Suprapubic skin (tissue), 4 donors: Measurements from ENCODE around the gene PGA3. TPM values are rescaled to one million over a fixed set of nuclear protein-coding genes. Genes with fewer than 3 reads are reported as not detected.
A peak's percentile ranks its signal among the peaks of the same experiment; 100 is the strongest.

Source experiments
- DNase-seq, 2 donors: peaks; one replicate each; pipeline ENCODE4 v3.0.0-alpha.2; 2019; ENCODE audit warnings: low spot score in 2 of 2
- H3K27ac ChIP-seq: fragments of 200-600 bp; sonication (generic); one replicate; pipeline ENCODE4 v1.5.1; 2019
- H3K27me3 ChIP-seq: fragments of 200-600 bp; sonication (generic); one replicate; pipeline ENCODE4 v1.5.1; 2019
- H3K36me3 ChIP-seq: fragments of 200-600 bp; sonication (generic); one replicate; pipeline ENCODE4 v1.5.1; 2019
- H3K4me1 ChIP-seq: fragments of 200-600 bp; sonication (generic); one replicate; pipeline ENCODE4 v1.5.1; 2019
- H3K4me3 ChIP-seq: fragments of 200-600 bp; sonication (generic); one replicate; pipeline ENCODE4 v1.5.1; 2019; ENCODE audit warnings: mild to moderate bottlenecking
- H3K9me3 ChIP-seq: fragments of 200-600 bp; sonication (generic); one replicate; pipeline ENCODE4 v1.5.1; 2019
- EP300 ChIP-seq: sonication (generic); formaldehyde crosslinking; IDR thresholded peaks from one replicate; pipeline ENCODE4 v1.6.1; 2017; ENCODE audit warnings: antibody characterized with exemption
- POLR2A ChIP-seq, 2 donors: fragments of 450-650 bp; IDR thresholded peaks; one replicate each; pipeline ENCODE4 v1.6.1; 2017; ENCODE audit warnings: antibody characterized with exemption in 2 of 2, mild to moderate bottlenecking in 2 of 2, moderate library complexity in 2 of 2
- POLR2AphosphoS5 ChIP-seq, 3 donors: sonication (generic); formaldehyde crosslinking; IDR thresholded peaks; one replicate each; pipeline ENCODE4 v1.6.1; 2017; ENCODE audit warnings: antibody characterized with exemption in 3 of 3
- WGBS: methylation state at CpG from one replicate; pipeline ENCODE4 v1.1.5; 2018; 5-methylcytosine and 5-hydroxymethylcytosine counted together
- total RNA-seq, 4 donors: library from RNA; depleted of rRNA; stranded (reverse); fragments of >200 nt; gene quantifications; one replicate each; pipeline ENCODE4 v1.1.0, GENCODE V29; 2016
- TF ChIP-seq, protein P1 (sequence below), 2 donors: fragments of 200-600 bp in 1 of 2; fragments of 450-650 bp in 1 of 2; sonication (generic) in 1 of 2; IDR thresholded peaks; one replicate each; pipeline ENCODE4 v1.5.1; 2016 to 2019; ENCODE audit warnings: antibody characterized with exemption in 2 of 2, mild to moderate bottlenecking in 1 of 2, moderate library complexity in 1 of 2

PGA3 gene
- total RNA-seq, 4 donors from 2014 or later, result 2.2 TPM; not detected in 3

DNA sequence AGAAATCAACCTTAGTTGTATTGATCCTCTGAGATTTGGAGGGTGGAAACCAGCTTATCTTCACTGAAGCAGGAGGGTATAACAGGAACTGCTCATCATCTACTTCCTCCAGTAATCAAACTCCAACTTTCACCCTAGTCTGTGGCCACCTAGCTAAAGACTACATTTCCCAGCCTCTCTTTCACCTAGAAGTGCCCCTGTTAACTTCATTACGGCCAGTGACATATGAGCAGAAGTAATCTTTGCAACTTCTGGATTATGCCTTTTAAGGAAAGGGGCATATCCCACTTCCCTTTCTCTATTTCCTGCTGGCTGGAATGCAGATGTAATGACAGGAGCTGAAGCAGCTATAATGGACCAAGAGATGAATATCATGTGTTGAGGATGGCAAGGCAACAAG, 34.5 kb upstream of the PGA3 start:
- Histone ChIP-seq H3K36me3 (no peaks in the 10 kb centered on the region), H3K4me1 (no peaks in the 10 kb centered on the region), H3K4me3 (no peak overlapping the region), H3K27me3 (no peaks in the 10 kb centered on the region), H3K9me3 (no peaks in the 10 kb centered on the region), H3K27ac (no peak overlapping the region)
- WGBS, result 100% methylated on average over 1 of the region's 1 CpG
- no peak for DNase-seq
- no peak for TF ChIP-seq EP300
- TF ChIP-seq POLR2A (IDR thresholded peaks at IDR 0.05), result no peak
- no peak for TF ChIP-seq POLR2AphosphoS5 (IDR thresholded peaks at IDR 0.05)
- TF ChIP-seq, protein P1, sequence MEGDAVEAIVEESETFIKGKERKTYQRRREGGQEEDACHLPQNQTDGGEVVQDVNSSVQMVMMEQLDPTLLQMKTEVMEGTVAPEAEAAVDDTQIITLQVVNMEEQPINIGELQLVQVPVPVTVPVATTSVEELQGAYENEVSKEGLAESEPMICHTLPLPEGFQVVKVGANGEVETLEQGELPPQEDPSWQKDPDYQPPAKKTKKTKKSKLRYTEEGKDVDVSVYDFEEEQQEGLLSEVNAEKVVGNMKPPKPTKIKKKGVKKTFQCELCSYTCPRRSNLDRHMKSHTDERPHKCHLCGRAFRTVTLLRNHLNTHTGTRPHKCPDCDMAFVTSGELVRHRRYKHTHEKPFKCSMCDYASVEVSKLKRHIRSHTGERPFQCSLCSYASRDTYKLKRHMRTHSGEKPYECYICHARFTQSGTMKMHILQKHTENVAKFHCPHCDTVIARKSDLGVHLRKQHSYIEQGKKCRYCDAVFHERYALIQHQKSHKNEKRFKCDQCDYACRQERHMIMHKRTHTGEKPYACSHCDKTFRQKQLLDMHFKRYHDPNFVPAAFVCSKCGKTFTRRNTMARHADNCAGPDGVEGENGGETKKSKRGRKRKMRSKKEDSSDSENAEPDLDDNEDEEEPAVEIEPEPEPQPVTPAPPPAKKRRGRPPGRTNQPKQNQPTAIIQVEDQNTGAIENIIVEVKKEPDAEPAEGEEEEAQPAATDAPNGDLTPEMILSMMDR (IDR thresholded peaks at IDR 0.05), result no peak

DNA sequence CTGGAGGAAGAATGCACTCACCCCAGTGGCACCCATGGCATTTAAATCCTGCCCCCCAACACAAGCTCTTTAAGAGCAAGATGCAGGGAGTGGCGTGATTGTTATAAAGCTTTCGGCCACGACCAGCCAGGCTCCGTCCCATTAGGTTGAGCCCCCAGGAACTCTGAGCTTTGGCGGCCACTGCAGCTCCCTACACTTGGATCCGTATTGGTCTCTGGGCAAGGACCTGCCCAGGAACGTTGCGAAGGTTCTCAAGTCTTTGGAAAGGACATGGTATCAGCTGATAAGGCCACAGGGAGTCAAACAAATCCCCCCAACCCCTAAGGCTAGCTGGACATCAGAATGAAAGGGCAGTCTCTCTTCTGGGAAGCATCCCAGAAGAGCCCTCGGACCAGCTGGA, 32.7 kb upstream of the PGA3 start:
- TF ChIP-seq POLR2A (IDR thresholded peaks at IDR 0.05) (no peak), POLR2AphosphoS5 (IDR thresholded peaks at IDR 0.05) (no peak), EP300 (no peak)
- TF ChIP-seq, protein P1 (IDR thresholded peaks at IDR 0.05), result no peak
- Histone ChIP-seq H3K4me3 (no peak overlapping the region), H3K27me3 (peaks cover 2% of the 10 kb centered on the region), H3K36me3 (no peaks in the 10 kb centered on the region), H3K27ac (no peak overlapping the region), H3K4me1 (no peaks in the 10 kb centered on the region), H3K9me3 (no peaks in the 10 kb centered on the region)
- no peak for DNase-seq
- 77% methylated on average over 7 of the region's 9 CpGs for WGBS

DNA sequence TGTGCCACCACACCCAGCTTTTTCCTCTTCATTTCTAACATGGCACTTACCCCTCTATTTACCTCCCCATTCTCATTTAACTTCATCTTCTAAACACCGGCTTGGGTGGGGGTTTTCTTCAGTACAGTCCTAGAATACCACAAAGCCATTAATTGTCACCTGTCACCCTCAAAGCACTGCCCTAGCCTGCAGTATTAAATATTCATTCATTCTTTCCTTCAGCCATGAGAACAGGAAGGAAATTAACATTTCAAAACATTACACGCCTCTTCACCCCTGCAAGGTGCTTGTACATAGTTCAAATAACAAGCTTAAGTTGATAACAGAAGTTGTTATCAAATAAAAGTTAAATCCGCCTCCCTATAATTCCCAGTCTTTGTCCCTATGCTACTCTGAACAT, 31.4 kb upstream of the PGA3 start:
- no peak for DNase-seq
- 73% methylated on average over 3 of the region's 3 CpGs for WGBS

DNA sequence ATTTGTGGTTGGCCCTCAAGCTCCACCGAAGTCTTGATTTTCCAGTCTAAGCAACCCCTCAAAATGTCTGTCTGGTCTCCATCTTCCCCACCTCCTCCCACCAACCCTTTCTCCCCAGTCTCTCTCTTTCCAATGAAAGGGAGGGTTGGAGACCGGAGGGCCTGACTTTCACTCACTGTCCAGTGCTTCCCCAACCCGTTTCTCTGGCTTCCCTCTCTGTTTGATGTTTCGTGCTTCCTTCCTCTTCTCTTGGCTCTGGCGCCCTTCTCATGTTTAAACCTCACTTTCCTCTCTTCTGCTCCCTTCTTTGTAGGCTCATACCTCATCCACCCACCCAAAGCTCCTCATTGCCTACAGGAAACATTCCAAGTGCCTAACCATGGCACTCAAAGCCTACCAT, 31.0 kb upstream of the PGA3 start:
- 63% methylated on average over 5 of the region's 5 CpGs for WGBS
- peaks cover 2% of the 10 kb centered on the region for H3K27me3 ChIP-seq
- DNase-seq, result peak in 1 of 2 donors; percentile 30
- H3K9me3 ChIP-seq, result no peaks in the 10 kb centered on the region
- no peaks in the 10 kb centered on the region for H3K4me1 ChIP-seq
- no peak overlapping the region for H3K4me3 ChIP-seq
- H3K36me3 ChIP-seq, result no peaks in the 10 kb centered on the region
- H3K27ac ChIP-seq, result no peak overlapping the region
- no peak for TF ChIP-seq POLR2A (IDR thresholded peaks at IDR 0.05)
- TF ChIP-seq EP300, result no peak
- TF ChIP-seq POLR2AphosphoS5 (IDR thresholded peaks at IDR 0.05), result no peak
- TF ChIP-seq, protein P1 (IDR thresholded peaks at IDR 0.05), result no peak

More for the DNA sequence above, 31.4 kb upstream of the PGA3 start:
- TF ChIP-seq POLR2AphosphoS5 (IDR thresholded peaks at IDR 0.05) (no peak), EP300 (no peak), POLR2A (IDR thresholded peaks at IDR 0.05) (no peak)
- TF ChIP-seq, protein P1 (IDR thresholded peaks at IDR 0.05), result no peak
- Histone ChIP-seq H3K27me3 (peaks cover 2% of the 10 kb centered on the region), H3K4me3 (no peak overlapping the region), H3K9me3 (no peaks in the 10 kb centered on the region), H3K36me3 (no peaks in the 10 kb centered on the region), H3K4me1 (no peaks in the 10 kb centered on the region), H3K27ac (no peak overlapping the region)

DNA sequence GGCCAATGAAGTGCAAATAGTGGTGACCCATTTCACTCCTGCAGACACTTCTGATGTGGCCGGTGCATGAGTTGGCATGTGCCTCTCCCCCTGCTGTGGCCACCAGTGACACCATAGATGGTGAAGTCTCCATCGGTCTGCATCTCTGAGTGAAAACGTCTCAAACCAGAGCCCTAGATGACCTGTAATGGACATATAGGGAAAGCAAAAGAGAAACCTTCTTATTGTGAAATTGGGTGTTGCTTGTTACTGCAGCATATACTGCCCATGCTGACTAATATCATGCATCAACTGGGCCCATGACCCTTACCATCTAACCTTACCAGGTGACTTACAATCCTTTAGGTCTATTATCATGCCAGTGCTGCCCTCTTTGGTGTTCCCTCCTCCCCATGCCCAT, 30.4 kb upstream of the PGA3 start:
- H3K27ac ChIP-seq, result no peak overlapping the region
- no peaks in the 10 kb centered on the region for H3K9me3 ChIP-seq
- no peak overlapping the region for H3K4me3 ChIP-seq
- H3K36me3 ChIP-seq, result no peaks in the 10 kb centered on the region
- no peak for TF ChIP-seq POLR2A (IDR thresholded peaks at IDR 0.05)
- TF ChIP-seq EP300, result no peak
- TF ChIP-seq, protein P1 (IDR thresholded peaks at IDR 0.05), result no peak
- TF ChIP-seq POLR2AphosphoS5 (IDR thresholded peaks at IDR 0.05), result no peak
- H3K27me3 ChIP-seq, result peaks cover 2% of the 10 kb centered on the region
- H3K4me1 ChIP-seq, result no peaks in the 10 kb centered on the region
- 100% methylated on average over 3 of the region's 3 CpGs for WGBS
- DNase-seq, result peak in 1 of 2 donors; percentile 43
